Fibroblast of lung (primary cell): ENCODE results near the gene MTIF3.

Source experiments
- CTCF ChIP-seq, 2 donors: IDR thresholded peaks in 1 of 2; conservative IDR thresholded peaks in 1 of 2; 1 replicate in 1 of 2; 2 replicates in 1 of 2; pipeline ENCODE4 v1.5.1; 2011 to 2012; ENCODE audit warnings: low read length in 2 of 2, control low read depth in 1 of 2, inconsistent platforms in 1 of 2, low read depth in 1 of 2, mild to moderate bottlenecking in 1 of 2
- EZH2 ChIP-seq: IDR thresholded peaks from 2 replicates; pipeline ENCODE4 v1.5.1; 2012; ENCODE audit warnings: low read length, control low read depth, mild to moderate bottlenecking; ENCODE audit errors: missing control alignments

DNA sequence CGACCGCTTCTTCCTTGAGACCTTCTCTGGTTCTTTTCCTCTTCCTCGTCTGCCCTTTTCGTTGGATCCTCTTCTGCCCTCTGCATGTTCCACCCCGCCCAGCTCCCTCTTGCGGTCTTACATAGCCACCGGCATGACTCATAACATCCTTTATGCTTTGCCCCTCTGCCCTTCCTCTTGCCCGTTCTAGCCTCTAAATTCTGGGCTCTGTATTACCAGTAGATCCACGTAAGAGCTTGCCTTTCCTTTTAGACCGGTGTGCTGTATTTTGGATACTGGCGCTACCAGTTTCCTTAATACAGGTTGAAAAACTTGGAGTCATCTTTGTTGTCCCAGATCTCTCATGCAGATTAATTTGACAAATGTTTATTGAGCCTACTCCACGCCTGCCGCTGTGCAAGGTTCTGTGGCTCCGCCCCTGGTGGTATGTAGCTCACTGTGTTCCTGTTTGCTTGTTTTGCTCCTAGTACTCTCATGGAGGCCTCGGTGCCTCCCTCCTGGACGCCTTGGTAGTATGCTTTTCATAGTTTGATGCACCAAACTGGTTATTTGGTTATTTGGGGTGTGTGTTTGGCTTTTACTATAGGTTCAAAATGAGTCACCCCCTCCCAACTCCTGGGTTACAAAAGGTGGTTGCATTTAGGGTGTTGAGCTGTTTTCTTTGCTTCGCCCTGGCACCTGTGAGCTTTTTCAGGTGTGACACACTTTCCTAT lies 24.3 kb downstream of the MTIF3 start:
- TF ChIP-seq CTCF (conservative IDR thresholded peaks at IDR 0.05 in 1 of 2, IDR thresholded peaks at IDR 0.05 in 1 of 2; ENCODE audit: low read depth in 1 of 2, low read length in 2 of 2) (peak; percentile 41 to 63), EZH2 (no peak)
